SU-DHL-6 (cell line): ENCODE data around the gene CCNF.
A peak's percentile ranks its signal among the peaks of the same experiment; 100 is the strongest.

Experiments
- H2AFZ ChIP-seq: fragments of 200-600 bp; sonication (generic); 2 replicates; pipeline ENCODE4 v1.6.1; 2014; ENCODE audit warnings: low read depth, mild to moderate bottlenecking, moderate library complexity, mixed read lengths, antibody characterized with exemption, low read length; ENCODE audit not compliant: severe bottlenecking
- H3F3A ChIP-seq: fragments of 200-600 bp; shearing (Covaris generic); 2 replicates; pipeline ENCODE4 v1.6.0; 2016; ENCODE audit warnings: antibody characterized with exemption, mild to moderate bottlenecking; ENCODE audit not compliant: insufficient read depth
- H3K27ac ChIP-seq: fragments of 200-600 bp; sonication (generic); 2 replicates; pipeline ENCODE4 v1.5.1; 2016; ENCODE audit warnings: low read depth, mild to moderate bottlenecking, low read length, moderate library complexity, mixed read lengths
- H3K27me3 ChIP-seq: fragments of 200-600 bp; sonication (generic), shearing (Covaris generic); 2 replicates; pipeline ENCODE4 v1.6.0; 2014; ENCODE audit warnings: mild to moderate bottlenecking, low read length
- H3K36me3 ChIP-seq: fragments of 200-600 bp; sonication (generic); 2 replicates; pipeline ENCODE4 v1.6.1; 2014; ENCODE audit warnings: mild to moderate bottlenecking, low read length, mixed read lengths
- H3K4me2 ChIP-seq: fragments of 300-600, 200-600 bp; shearing (Covaris generic), sonication (generic); 2 replicates; pipeline ENCODE4 v1.6.0; 2014; ENCODE audit warnings: low read length, low read depth, mild to moderate bottlenecking; ENCODE audit not compliant: poor library complexity, severe bottlenecking
- H3K4me3 ChIP-seq: fragments of 200-600 bp; sonication (generic); 2 replicates; pipeline ENCODE4 v1.5.1; 2014; ENCODE audit warnings: antibody characterized with exemption, low read length, mild to moderate bottlenecking, mixed read lengths; ENCODE audit not compliant: insufficient read depth, poor library complexity, severe bottlenecking
- H3K79me2 ChIP-seq: fragments of 200-600 bp; sonication (generic); 2 replicates; pipeline ENCODE4 v1.6.1; 2014; ENCODE audit warnings: mild to moderate bottlenecking, low read length, moderate library complexity; ENCODE audit not compliant: insufficient read depth
- H3K9ac ChIP-seq: fragments of 200-600 bp; sonication (generic); 2 replicates; pipeline ENCODE4 v1.7.0; 2014; ENCODE audit warnings: mild to moderate bottlenecking, low read length
- H3K9me2 ChIP-seq: fragments of 200-600 bp; sonication (generic); replicated peaks from 2 replicates; pipeline ENCODE4 v1.6.1; 2014; ENCODE audit warnings: low read length; ENCODE audit not compliant: insufficient read depth
- H3K9me3 ChIP-seq: fragments of 200-600 bp; sonication (generic); 2 replicates; pipeline ENCODE4 v1.6.1; 2014; ENCODE audit warnings: low read length, mixed read lengths; ENCODE audit not compliant: insufficient read depth
- H4K20me1 ChIP-seq: fragments of 200-600 bp; sonication (generic); 2 replicates; pipeline ENCODE4 v1.6.1; 2014; ENCODE audit warnings: low read depth, mild to moderate bottlenecking, antibody characterized with exemption, low read length, moderate library complexity, mixed read lengths
- CTCF ChIP-seq: fragments of 200-600 bp; sonication (generic); IDR thresholded peaks from one replicate; pipeline ENCODE4 v1.5.1; 2017; ENCODE audit warnings: antibody characterized with exemption, mild to moderate bottlenecking, low read length, moderate library complexity; ENCODE audit not compliant: insufficient read depth, poor library complexity, severe bottlenecking
- EZH2phosphoT487 ChIP-seq: fragments of 200-600 bp; sonication (generic), shearing (Covaris generic); conservative IDR thresholded peaks from 2 replicates; pipeline ENCODE4 v1.6.1; 2018; ENCODE audit warnings: mild to moderate bottlenecking, antibody characterized with exemption, low read length, moderate library complexity, mixed read lengths

CCNF gene

GRCh38 chr16:2473999-2474876, 45.0 kb downstream of the CCNF start:
- no peaks in the 10 kb centered on the region for H3K27me3 ChIP-seq
- H3K9ac ChIP-seq, result peak overlapping the region; percentile 98
- peak overlapping the region; percentile 66 for H3K27ac ChIP-seq
- TF ChIP-seq CTCF (no peak), EZH2phosphoT487 (no peak)
- H3K4me3 ChIP-seq, result peak overlapping the region; percentile 87
- no peaks in the 10 kb centered on the region for H3K9me2 ChIP-seq
- no peaks in the 10 kb centered on the region for H3K9me3 ChIP-seq
- H3K36me3 ChIP-seq, result no peaks in the 10 kb centered on the region
- no peaks in the 10 kb centered on the region; the same call in 1 of the 2 replicates for H4K20me1 ChIP-seq
- peak overlapping the region; percentile 77 for H2AFZ ChIP-seq
- H3K79me2 ChIP-seq, result no peaks in the 10 kb centered on the region
- peaks cover 12% of the 10 kb centered on the region; the same call in 1 of the 2 replicates for H3F3A ChIP-seq
- peak overlapping the region; percentile 65 for H3K4me2 ChIP-seq

- peak within 1 kb of the TSS; percentile 65 for H3K4me2 ChIP-seq
- H3K9ac ChIP-seq, result peak within 1 kb of the TSS; percentile 98
- H3K4me3 ChIP-seq, result peak within 1 kb of the TSS; percentile 87
- no peaks in the 10 kb centered on the region for H3K79me2 ChIP-seq
- H2AFZ ChIP-seq, result peak within 1 kb of the TSS; percentile 77
- no peaks in the 10 kb centered on the region for H3K9me2 ChIP-seq
- no peaks in the 10 kb centered on the region for H3K36me3 ChIP-seq
- no peaks in the 10 kb centered on the region for H3K9me3 ChIP-seq
- H4K20me1 ChIP-seq, result no peaks in the 10 kb centered on the region; the same call in 1 of the 2 replicates
- H3F3A ChIP-seq, result peaks cover 12% of the 10 kb centered on the region; the same call in 1 of the 2 replicates
- TF ChIP-seq EZH2phosphoT487 (no peak), CTCF (no peak)
- peak within 1 kb of the TSS; percentile 66 for H3K27ac ChIP-seq
- H3K27me3 ChIP-seq, result no peaks in the 10 kb centered on the region
Measured at GRCh38 chr16:2474877-2475412, 45.7 kb downstream of the CCNF start, which contains the start of gene TBC1D24. TBC1D24 (plus strand) TSS chr16:2475127; CDS start chr16:2496149, 21,022 bp downstream.

- H3K36me3 ChIP-seq, result no peaks in the 10 kb centered on the region
- no peaks in the 10 kb centered on the region; the same call in 1 of the 2 replicates for H4K20me1 ChIP-seq
- H3K27me3 ChIP-seq, result no peaks in the 10 kb centered on the region
- TF ChIP-seq EZH2phosphoT487, result no peak
- no peak for TF ChIP-seq CTCF
- no peak overlapping the region for H2AFZ ChIP-seq
- peaks cover 7% of the 10 kb centered on the region; the same call in 1 of the 2 replicates for H3F3A ChIP-seq
- H3K4me2 ChIP-seq, result peak overlapping the region; percentile 63
- no peaks in the 10 kb centered on the region for H3K79me2 ChIP-seq
- H3K4me3 ChIP-seq, result peak overlapping the region; percentile 87
- H3K9me3 ChIP-seq, result no peaks in the 10 kb centered on the region
- H3K27ac ChIP-seq, result no peak overlapping the region
- H3K9ac ChIP-seq, result peak overlapping the region; percentile 98
- no peaks in the 10 kb centered on the region for H3K9me2 ChIP-seq
Measured at GRCh38 chr16:2475413-2476344, 46.4 kb downstream of the CCNF start.
